Neural progenitor cell (in vitro differentiated cells): ENCODE data around the gene FBXL17. TPM values are rescaled to one million over a fixed set of nuclear protein-coding genes. Genes with fewer than 3 reads are reported as not detected.

Experiments
- DNase-seq: peaks from one replicate; pipeline ENCODE4 v3.0.0-alpha.2; 2016; ENCODE audit warnings: low spot score
- H2AFZ ChIP-seq: fragments of 200-600 bp; sonication (generic); replicated peaks from 2 replicates; pipeline ENCODE4 v1.6.1; 2016; ENCODE audit warnings: antibody characterized with exemption
- H3F3A ChIP-seq: fragments of 200-600 bp; sonication (generic); 2 replicates; pipeline ENCODE4 v1.6.1; 2016; ENCODE audit warnings: antibody characterized with exemption, low read depth
- H3K27ac ChIP-seq: fragments of 200-600 bp; sonication (generic); 2 replicates; pipeline ENCODE4 v1.5.1; 2016; ENCODE audit warnings: mild to moderate bottlenecking
- H3K27me3 ChIP-seq: fragments of 200-600 bp; sonication (generic); 2 replicates; pipeline ENCODE4 v1.6.1; 2016; ENCODE audit warnings: mild to moderate bottlenecking, moderate library complexity
- H3K36me3 ChIP-seq: fragments of 200-600 bp; sonication (generic); 2 replicates; pipeline ENCODE4 v1.5.1; 2016
- H3K4me1 ChIP-seq: fragments of 200-600 bp; sonication (generic); 2 replicates; pipeline ENCODE4 v1.6.1; 2016; ENCODE audit warnings: mixed run types
- H3K4me2 ChIP-seq: fragments of 200-600 bp; sonication (generic); 2 replicates; pipeline ENCODE4 v1.6.1; 2016
- H3K4me3 ChIP-seq: fragments of 200-600 bp; sonication (generic); 2 replicates; pipeline ENCODE4 v1.5.1; 2016
- H3K79me2 ChIP-seq: fragments of 200-600 bp; sonication (generic); 2 replicates; pipeline ENCODE4 v1.6.1; 2016; ENCODE audit warnings: low read depth
- H3K9ac ChIP-seq: fragments of 200-600 bp; sonication (generic); 2 replicates; pipeline ENCODE4 v1.6.1; 2016
- H3K9me3 ChIP-seq: fragments of 200-600 bp; sonication (generic); 2 replicates; pipeline ENCODE4 v1.5.1; 2016; ENCODE audit warnings: low read depth
- H4K20me1 ChIP-seq: fragments of 200-600 bp; sonication (generic); 2 replicates; pipeline ENCODE4 v1.6.1; 2016; ENCODE audit warnings: low read depth
- H3K27ac Mint-ChIP-seq: 3 replicates; pipeline ENCODE4 v1.8.0; 2021; ENCODE audit warnings: mixed read lengths
- H3K27me3 Mint-ChIP-seq: 2 replicates; pipeline ENCODE4 v1.8.0; 2022; ENCODE audit warnings: low read depth, mild to moderate bottlenecking, inconsistent platforms, moderate library complexity, mixed read lengths; ENCODE audit not compliant: insufficient read depth
- H3K36me3 Mint-ChIP-seq: 3 replicates; pipeline ENCODE4 v1.8.0; 2021; ENCODE audit warnings: mixed read lengths
- H3K4me1 Mint-ChIP-seq: 3 replicates; pipeline ENCODE4 v1.8.0; 2021; ENCODE audit warnings: mixed read lengths
- H3K4me3 Mint-ChIP-seq: 3 replicates; pipeline ENCODE4 v1.8.0; 2021; ENCODE audit warnings: mild to moderate bottlenecking, moderate library complexity, mixed read lengths
- H3K9me3 Mint-ChIP-seq: 3 replicates; pipeline ENCODE4 v1.8.0; 2020; ENCODE audit warnings: mixed read lengths
- CTCF ChIP-seq: fragments of 200-600 bp; sonication (generic); IDR thresholded peaks from 2 replicates; pipeline ENCODE4 v1.5.1; 2017; ENCODE audit warnings: antibody characterized with exemption, mild to moderate bottlenecking
- EZH2 ChIP-seq: fragments of 200-600 bp; sonication (generic); IDR thresholded peaks from 2 replicates; pipeline ENCODE4 v1.6.1; 2017; ENCODE audit warnings: antibody characterized with exemption, mild to moderate bottlenecking, moderate library complexity
- EZH2phosphoT487 ChIP-seq: fragments of 200-600 bp; sonication (generic); IDR thresholded peaks from 2 replicates; pipeline ENCODE4 v1.6.1; 2017; ENCODE audit warnings: antibody characterized with exemption
- total RNA-seq: library from RNA; depleted of rRNA; stranded (reverse); fragments of >200 nt; gene quantifications from 2 replicates; pipeline ENCODE4 v1.2.3, GENCODE V29; 2015; ENCODE audit warnings: low replicate concordance

Gene FBXL17
- total RNA-seq, 1 donor from 2014 or later, result 7.6 TPM

GRCh38 chr5:107849118-107849517 lies 532.8 kb downstream of the FBXL17 start:
- H4K20me1 ChIP-seq, result no peaks in the 10 kb centered on the region
- peaks cover 6% of the 10 kb centered on the region for H3K9me3 Mint-ChIP-seq
- no peak overlapping the region for H2AFZ ChIP-seq
- no peak for DNase-seq
- H3K4me3 ChIP-seq, result no peak overlapping the region
- no peaks in the 10 kb centered on the region for H3K27me3 Mint-ChIP-seq
- no peak overlapping the region for H3K9ac ChIP-seq
- no peaks in the 10 kb centered on the region for H3K36me3 Mint-ChIP-seq
- H3K27ac Mint-ChIP-seq, result no peak overlapping the region
- TF ChIP-seq EZH2, result no peak
- no peak for TF ChIP-seq CTCF
- TF ChIP-seq EZH2phosphoT487, result no peak
- H3K79me2 ChIP-seq, result no peaks in the 10 kb centered on the region
- H3K27ac ChIP-seq, result no peak overlapping the region
- no peaks in the 10 kb centered on the region for H3K4me1 ChIP-seq
- no peak overlapping the region for H3K4me3 Mint-ChIP-seq
- no peaks in the 10 kb centered on the region for H3F3A ChIP-seq
- no peaks in the 10 kb centered on the region for H3K9me3 ChIP-seq
- H3K4me1 Mint-ChIP-seq, result no peaks in the 10 kb centered on the region
- H3K4me2 ChIP-seq, result no peak overlapping the region
- H3K36me3 ChIP-seq, result no peaks in the 10 kb centered on the region
- H3K27me3 ChIP-seq, result no peaks in the 10 kb centered on the region

- H3K79me2 ChIP-seq, result no peaks in the 10 kb centered on the region
- H2AFZ ChIP-seq, result peak overlapping the region; percentile 72
- no peak for DNase-seq
- peaks cover 2% of the 10 kb centered on the region for H3K9me3 Mint-ChIP-seq
- peaks cover 9% of the 10 kb centered on the region for H3K4me1 Mint-ChIP-seq
- H3K27ac Mint-ChIP-seq, result peak overlapping the region; percentile 27
- H3K4me2 ChIP-seq, result no peak overlapping the region
- no peaks in the 10 kb centered on the region for H3K27me3 Mint-ChIP-seq
- no peaks in the 10 kb centered on the region for H3K36me3 ChIP-seq
- peaks cover 17% of the 10 kb centered on the region for H3K4me1 ChIP-seq
- no peaks in the 10 kb centered on the region for H3K9me3 ChIP-seq
- no peaks in the 10 kb centered on the region for H4K20me1 ChIP-seq
- H3K9ac ChIP-seq, result no peak overlapping the region
- H3K36me3 Mint-ChIP-seq, result no peaks in the 10 kb centered on the region
- H3K27ac ChIP-seq, result no peak overlapping the region
- H3F3A ChIP-seq, result no peaks in the 10 kb centered on the region
- no peak overlapping the region for H3K4me3 ChIP-seq
- H3K27me3 ChIP-seq, result no peaks in the 10 kb centered on the region
- TF ChIP-seq CTCF (no peak), EZH2phosphoT487 (no peak), EZH2 (no peak)
- H3K4me3 Mint-ChIP-seq, result no peak overlapping the region
Measured at GRCh38 chr5:107840592-107840991, 541.3 kb downstream of the FBXL17 start.

- TF ChIP-seq EZH2 (no peak), EZH2phosphoT487 (no peak), CTCF (no peak)
- no peaks in the 10 kb centered on the region for H3K27me3 Mint-ChIP-seq
- H3K9me3 Mint-ChIP-seq, result peaks cover 2% of the 10 kb centered on the region
- peaks cover 17% of the 10 kb centered on the region for H3K4me1 ChIP-seq
- no peak overlapping the region for H3K4me3 Mint-ChIP-seq
- no peaks in the 10 kb centered on the region for H3K36me3 ChIP-seq
- H3K36me3 Mint-ChIP-seq, result no peaks in the 10 kb centered on the region
- H3K27ac Mint-ChIP-seq, result no peak overlapping the region
- no peaks in the 10 kb centered on the region for H4K20me1 ChIP-seq
- no peak overlapping the region for H3K4me2 ChIP-seq
- peaks cover 9% of the 10 kb centered on the region for H3K4me1 Mint-ChIP-seq
- H3K9me3 ChIP-seq, result no peaks in the 10 kb centered on the region
- no peak for DNase-seq
- H3K4me3 ChIP-seq, result no peak overlapping the region
- no peaks in the 10 kb centered on the region for H3K79me2 ChIP-seq
- H2AFZ ChIP-seq, result peak overlapping the region; percentile 72
- H3F3A ChIP-seq, result no peaks in the 10 kb centered on the region
- no peak overlapping the region for H3K9ac ChIP-seq
- no peak overlapping the region for H3K27ac ChIP-seq
- H3K27me3 ChIP-seq, result no peaks in the 10 kb centered on the region
Measured at GRCh38 chr5:107840161-107840560, 541.7 kb downstream of the FBXL17 start.

- no peaks in the 10 kb centered on the region for H3K27me3 ChIP-seq
- DNase-seq, result no peak
- H3K27ac Mint-ChIP-seq, result no peak overlapping the region
- no peaks in the 10 kb centered on the region for H3F3A ChIP-seq
- no peak overlapping the region for H3K4me3 ChIP-seq
- H3K9ac ChIP-seq, result no peak overlapping the region
- no peak overlapping the region for H2AFZ ChIP-seq
- no peak overlapping the region for H3K4me3 Mint-ChIP-seq
- TF ChIP-seq CTCF, result no peak
- TF ChIP-seq EZH2phosphoT487, result no peak
- no peak for TF ChIP-seq EZH2
- H3K36me3 Mint-ChIP-seq, result no peaks in the 10 kb centered on the region
- H3K79me2 ChIP-seq, result no peaks in the 10 kb centered on the region
- no peaks in the 10 kb centered on the region for H3K9me3 Mint-ChIP-seq
- no peaks in the 10 kb centered on the region for H3K9me3 ChIP-seq
- H3K4me1 ChIP-seq, result peaks cover 3% of the 10 kb centered on the region
- H3K4me1 Mint-ChIP-seq, result peaks cover 5% of the 10 kb centered on the region
- H3K27ac ChIP-seq, result no peak overlapping the region
- H4K20me1 ChIP-seq, result no peaks in the 10 kb centered on the region
- H3K36me3 ChIP-seq, result no peaks in the 10 kb centered on the region
- no peak overlapping the region for H3K4me2 ChIP-seq
- no peaks in the 10 kb centered on the region for H3K27me3 Mint-ChIP-seq
Measured at GRCh38 chr5:107835096-107835495, 546.8 kb downstream of the FBXL17 start.
